KMS-11 (cell line): ENCODE results near the gene NIT2.

ENCODE experiments used
- H2AFZ ChIP-seq: fragments of 200-600 bp; sonication (generic); 2 replicates; pipeline ENCODE4 v1.6.1; 2016; ENCODE audit warnings: antibody characterized with exemption, mixed run types, low read depth
- H3K27ac ChIP-seq: fragments of 200-600 bp; sonication (generic); 2 replicates; pipeline ENCODE4 v1.6.1; 2016; ENCODE audit warnings: mild to moderate bottlenecking, mixed run types
- H3K27me3 ChIP-seq: fragments of 200-600 bp; sonication (generic); 2 replicates; pipeline ENCODE4 v1.6.1; 2017; ENCODE audit warnings: mild to moderate bottlenecking, low read depth, mixed run types, moderate library complexity; ENCODE audit not compliant: insufficient read depth
- H3K36me3 ChIP-seq: fragments of 200-600 bp; sonication (generic); 2 replicates; pipeline ENCODE4 v1.6.1; 2017; ENCODE audit warnings: mild to moderate bottlenecking, mixed run types; ENCODE audit not compliant: insufficient read depth
- H3K4me1 ChIP-seq: fragments of 200-600 bp; sonication (generic); 2 replicates; pipeline ENCODE4 v1.6.1; 2016; ENCODE audit warnings: mild to moderate bottlenecking, low read depth, mixed run types; ENCODE audit not compliant: poor library complexity, severe bottlenecking
- H3K4me2 ChIP-seq: fragments of 200-600 bp; sonication (generic); 2 replicates; pipeline ENCODE4 v1.7.0; 2016; ENCODE audit warnings: mild to moderate bottlenecking, mixed run types
- H3K4me3 ChIP-seq: fragments of 200-600 bp; sonication (generic); IDR thresholded peaks from 2 replicates; pipeline ENCODE4 v1.6.1; 2017; ENCODE audit warnings: low read depth, low read length, mixed read lengths; ENCODE audit not compliant: insufficient read depth
- H3K79me2 ChIP-seq: fragments of 200-600 bp; sonication (generic); 2 replicates; pipeline ENCODE4 v1.6.1; 2016; ENCODE audit warnings: low read depth, mixed run types; ENCODE audit not compliant: insufficient read depth
- H3K9ac ChIP-seq: fragments of 200-600 bp; sonication (generic); 2 replicates; pipeline ENCODE4 v1.6.1; 2016; ENCODE audit warnings: mild to moderate bottlenecking, mixed run types
- H4K20me1 ChIP-seq: fragments of 200-600 bp; sonication (generic); 2 replicates; pipeline ENCODE4 v1.6.1; 2016; ENCODE audit warnings: mild to moderate bottlenecking, mixed run types; ENCODE audit not compliant: insufficient read depth
- CTCF ChIP-seq: fragments of 200-600 bp; sonication (generic); conservative IDR thresholded peaks from 2 replicates; pipeline ENCODE4 v1.6.1; 2017; ENCODE audit warnings: low read depth, mild to moderate bottlenecking, antibody characterized with exemption, low read length, moderate library complexity, mixed read lengths

The NIT2 gene

GRCh38 chr3:100359035-100359434 lies 24.5 kb downstream of the NIT2 start:
- Histone ChIP-seq H3K4me3 (no peak overlapping the region), H3K4me2 (no peak overlapping the region), H3K36me3 (no peaks in the 10 kb centered on the region), H3K9ac (no peak overlapping the region), H3K79me2 (no peaks in the 10 kb centered on the region), H4K20me1 (no peaks in the 10 kb centered on the region), H3K27ac (no peak overlapping the region), H3K4me1 (peaks cover 6% of the 10 kb centered on the region), H3K27me3 (no peaks in the 10 kb centered on the region), H2AFZ (no peak overlapping the region)
- no peak for TF ChIP-seq CTCF

GRCh38 chr3:100360757-100361496 lies 26.4 kb downstream of the NIT2 start:
- H3K36me3 ChIP-seq, result no peaks in the 10 kb centered on the region

GRCh38 chr3:100361897-100362296 lies 27.3 kb downstream of the NIT2 start:
- no peak overlapping the region for H3K27ac ChIP-seq
- H3K9ac ChIP-seq, result no peak overlapping the region
- TF ChIP-seq CTCF, result no peak
- H3K4me3 ChIP-seq, result no peak overlapping the region
- no peak overlapping the region for H2AFZ ChIP-seq
- no peaks in the 10 kb centered on the region for H3K4me1 ChIP-seq
- H3K79me2 ChIP-seq, result no peaks in the 10 kb centered on the region
- no peaks in the 10 kb centered on the region for H3K27me3 ChIP-seq
- H4K20me1 ChIP-seq, result no peaks in the 10 kb centered on the region
- H3K36me3 ChIP-seq, result no peaks in the 10 kb centered on the region
- H3K4me2 ChIP-seq, result no peak overlapping the region

More at GRCh38 chr3:100360757-100361496, 26.4 kb downstream of the NIT2 start:
- H3K4me1 ChIP-seq, result no peaks in the 10 kb centered on the region
- no peak overlapping the region for H3K4me3 ChIP-seq
- H4K20me1 ChIP-seq, result no peaks in the 10 kb centered on the region
- no peaks in the 10 kb centered on the region for H3K27me3 ChIP-seq
- H3K27ac ChIP-seq, result no peak overlapping the region
- H3K9ac ChIP-seq, result no peak overlapping the region
- H3K4me2 ChIP-seq, result no peak overlapping the region
- H2AFZ ChIP-seq, result no peak overlapping the region
- no peak for TF ChIP-seq CTCF
- H3K79me2 ChIP-seq, result no peaks in the 10 kb centered on the region

- Histone ChIP-seq H3K36me3 (no peaks in the 10 kb centered on the region), H3K27ac (no peak overlapping the region), H4K20me1 (no peaks in the 10 kb centered on the region), H3K79me2 (no peaks in the 10 kb centered on the region), H3K4me2 (no peak overlapping the region), H3K27me3 (no peaks in the 10 kb centered on the region), H2AFZ (no peak overlapping the region), H3K4me1 (no peaks in the 10 kb centered on the region), H3K4me3 (no peak overlapping the region), H3K9ac (no peak overlapping the region)
- TF ChIP-seq CTCF, result no peak
These were observed 29.9 kb downstream of the NIT2 start for GRCh38 chr3:100364421-100364820.
